K562 (cell line): Measurements from ENCODE around the gene USP50. TPM values are rescaled to one million over a fixed set of nuclear protein-coding genes. Genes with fewer than 3 reads are reported as not detected.

Experiments
- ARNT ChIP-seq, 2 experiments: fragments of 450-650 bp; IDR thresholded peaks; 2 replicates each; pipeline ENCODE4 v1.6.1; 2016; ENCODE audit warnings: mild to moderate bottlenecking in 1 of 2
- CBFA2T2 ChIP-seq: fragments of 450-650 bp; conservative IDR thresholded peaks from 2 replicates; pipeline ENCODE4 v1.6.1; 2017; ENCODE audit warnings: mild to moderate bottlenecking
- CBX5 ChIP-seq: IDR thresholded peaks from 2 replicates; pipeline ENCODE4 v1.6.1; 2014; ENCODE audit warnings: low read depth, borderline replicate concordance
- DIDO1 ChIP-seq: fragments of 450-650 bp; IDR thresholded peaks from 2 replicates; pipeline ENCODE4 v1.6.1; 2016; ENCODE audit warnings: low read depth, missing biosample characterization, missing genetic modification characterization
- ELF2 ChIP-seq: fragments of 250-450 bp; sonication (Bioruptor Pico); IDR thresholded peaks from 2 replicates; pipeline ENCODE4 v1.5.0; 2021; ENCODE audit warnings: mild to moderate bottlenecking
- KLF1 ChIP-seq: fragments of 450-650 bp; IDR thresholded peaks from 2 replicates; pipeline ENCODE4 v1.6.1; 2016; ENCODE audit warnings: missing genetic modification characterization, missing compliant biosample characterization
- PHB ChIP-seq: fragments of 250-450 bp; sonication (Bioruptor Pico); IDR thresholded peaks from 2 replicates; pipeline ENCODE4 v1.5.0; 2021
- PHB2 ChIP-seq: fragments of 450-650 bp; IDR thresholded peaks from 2 replicates; pipeline ENCODE4 v1.6.1; 2017; ENCODE audit warnings: low read depth
- POU5F1 ChIP-seq: fragments of 150-350 bp; IDR thresholded peaks from 2 replicates; pipeline ENCODE4 v1.6.1; 2014; ENCODE audit warnings: borderline replicate concordance, low read length, low read depth, mild to moderate bottlenecking; ENCODE audit not compliant: partially characterized antibody
- PRPF4 ChIP-seq: fragments of 200-400 bp; formaldehyde crosslinking; IDR thresholded peaks from one replicate; pipeline ENCODE4 v1.6.1; 2017; ENCODE audit warnings: low read length, low read depth, mild to moderate bottlenecking; ENCODE audit not compliant: insufficient read depth, poor library complexity, severe bottlenecking
- PURB ChIP-seq: sonication (generic); formaldehyde crosslinking; IDR thresholded peaks from 2 replicates; pipeline ENCODE4 v1.9.0; 2021; ENCODE audit warnings: low read depth, mild to moderate bottlenecking, missing genetic modification reagents
- SOX6 ChIP-seq: fragments of 450-650 bp; IDR thresholded peaks from 2 replicates; pipeline ENCODE4 v1.6.1; 2014; ENCODE audit warnings: mild to moderate bottlenecking
- TCFL5 ChIP-seq: fragments of 250-450 bp; sonication (Bioruptor Pico); conservative IDR thresholded peaks from 2 replicates; pipeline ENCODE4 v1.6.1; 2021; ENCODE audit warnings: mild to moderate bottlenecking, moderate library complexity, matching md5 sums
- ZEB2 ChIP-seq: fragments of 450-650 bp; IDR thresholded peaks from 2 replicates; pipeline ENCODE4 v1.6.1; 2016
- ZNF589 ChIP-seq: fragments of 200-800 bp; sonication (Bioruptor generic); IDR thresholded peaks from 2 replicates; pipeline ENCODE4 v1.6.1; 2016; ENCODE audit warnings: low read depth, missing genetic modification characterization, missing compliant biosample characterization
- ZNF668 ChIP-seq: fragments of 250-450 bp; sonication (Bioruptor Pico); IDR thresholded peaks from 2 replicates; pipeline ENCODE4 v1.8.0; 2022; ENCODE audit warnings: mild to moderate bottlenecking, inconsistent platforms
- ZNF830 ChIP-seq: fragments of 250-450 bp; sonication (Bioruptor Pico); IDR thresholded peaks from 2 replicates; pipeline ENCODE4 v1.5.0; 2021; ENCODE audit warnings: mild to moderate bottlenecking
- polyA plus RNA-seq, 8 experiments: library from polyadenylated mRNA; depleted of rRNA in 4 of 8; stranded (reverse) in 5 of 8; unstranded in 3 of 8; fragments of >200 nt; fragmentation: Nextera tagmentation in 2 of 8; fragmentation: Illumina TruSeq in 1 of 8; extraction: Ambion mirVana in 2 of 8; extraction: Trizol in 1 of 8; gene quantifications; 2 replicates each; pipeline versions ENCODE4 v1.2.1 to v1.2.3, GENCODE V29; 2011 to 2014; ENCODE audit warnings: inconsistent platforms in 1 of 8, missing spikeins in 1 of 8
- total RNA-seq, 7 experiments: library from RNA; depleted of rRNA in 6 of 7; stranded (reverse); fragments of >200 nt in 6 of 7; fragmentation: Illumina TruSeq in 2 of 7; extraction: Trizol in 2 of 7; gene quantifications; 2 replicates each; pipeline versions ENCODE4 v1.2.1 to v1.2.3, GENCODE V29; 2011 to 2021; ENCODE audit warnings: low replicate concordance in 1 of 7
- TF ChIP-seq, protein P1 (sequence below): IDR thresholded peaks from 2 replicates; pipeline ENCODE4 v1.6.1; 2014; ENCODE audit warnings: antibody characterized with exemption
- TF ChIP-seq, protein P2 (sequence below), 2 experiments: fragments of 450-650 bp in 1 of 2; sonication (generic) in 1 of 2; formaldehyde crosslinking in 1 of 2; IDR thresholded peaks in 1 of 2; conservative IDR thresholded peaks in 1 of 2; 2 replicates each; pipeline versions ENCODE4 v1.6.1 to v1.8.1; 2016 to 2023; ENCODE audit warnings: mild to moderate bottlenecking in 2 of 2, moderate library complexity in 2 of 2, inconsistent platforms in 1 of 2, missing genetic modification reagents in 1 of 2
- TF ChIP-seq, protein P3 (sequence below): fragments of 450-650 bp; IDR thresholded peaks from 2 replicates; pipeline ENCODE4 v1.6.1; 2018; ENCODE audit warnings: mild to moderate bottlenecking, low read depth; ENCODE audit not compliant: partially characterized antibody
- TF ChIP-seq, protein P4 (sequence below): fragments of 250-450 bp; sonication (Bioruptor Pico); IDR thresholded peaks from 2 replicates; pipeline ENCODE4 v1.5.0; 2021; ENCODE audit warnings: mild to moderate bottlenecking, moderate library complexity
- TF ChIP-seq, protein P5 (sequence below): sonication (generic); IDR thresholded peaks from 2 replicates; pipeline ENCODE4 v1.6.1; 2016

Gene USP50
- total and polyA plus RNA-seq, 9 of the 15 experiments (the other 6 are each of a cell fraction or from before 2014, with no cell fraction given), result not detected

DNA sequence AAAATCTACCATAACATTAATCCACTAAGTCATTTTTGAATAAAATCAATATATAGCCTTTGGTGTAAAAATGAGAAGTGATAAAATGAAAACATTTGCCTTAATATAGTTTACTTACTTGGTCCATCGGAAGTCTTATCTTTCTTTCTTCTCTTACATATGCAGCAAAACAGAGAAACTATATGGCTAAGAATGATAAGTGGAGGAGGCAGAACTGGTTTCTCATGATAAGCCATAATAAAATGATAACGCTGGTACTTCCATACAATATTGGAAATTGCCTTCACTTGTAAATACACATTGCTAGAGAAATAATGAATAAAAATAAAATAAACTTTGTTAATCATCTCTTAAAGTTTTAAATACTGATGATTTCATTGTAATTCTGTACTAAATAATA is 47.8 kb upstream of the USP50 start (continued):
- TF ChIP-seq CBFA2T2, result peak; percentile 91
- TF ChIP-seq, protein P1, sequence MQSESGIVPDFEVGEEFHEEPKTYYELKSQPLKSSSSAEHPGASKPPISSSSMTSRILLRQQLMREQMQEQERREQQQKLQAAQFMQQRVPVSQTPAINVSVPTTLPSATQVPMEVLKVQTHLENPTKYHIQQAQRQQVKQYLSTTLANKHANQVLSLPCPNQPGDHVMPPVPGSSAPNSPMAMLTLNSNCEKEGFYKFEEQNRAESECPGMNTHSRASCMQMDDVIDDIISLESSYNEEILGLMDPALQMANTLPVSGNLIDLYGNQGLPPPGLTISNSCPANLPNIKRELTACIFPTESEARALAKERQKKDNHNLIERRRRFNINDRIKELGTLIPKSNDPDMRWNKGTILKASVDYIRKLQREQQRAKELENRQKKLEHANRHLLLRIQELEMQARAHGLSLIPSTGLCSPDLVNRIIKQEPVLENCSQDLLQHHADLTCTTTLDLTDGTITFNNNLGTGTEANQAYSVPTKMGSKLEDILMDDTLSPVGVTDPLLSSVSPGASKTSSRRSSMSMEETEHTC, result no peak
- no peak for TF ChIP-seq ZNF589 (CRISPR knock-in tag)
- TF ChIP-seq ZEB2, result no peak
- no peak for TF ChIP-seq PHB (CRISPR knock-in tag)
- TF ChIP-seq ARNT (IDR thresholded peaks at IDR 0.05), result peak in 1 of 2 experiments; percentile 38; a peak in 2 of 4 replicates
- peak; percentile 76 for TF ChIP-seq SOX6
- TF ChIP-seq, protein P2, sequence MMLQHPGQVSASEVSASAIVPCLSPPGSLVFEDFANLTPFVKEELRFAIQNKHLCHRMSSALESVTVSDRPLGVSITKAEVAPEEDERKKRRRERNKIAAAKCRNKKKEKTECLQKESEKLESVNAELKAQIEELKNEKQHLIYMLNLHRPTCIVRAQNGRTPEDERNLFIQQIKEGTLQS (IDR thresholded peaks at IDR 0.05), result no peak
- TF ChIP-seq, protein P2 (CRISPR knock-in tag; conservative IDR thresholded peaks at IDR 0.05), result no peak
- TF ChIP-seq DIDO1 (tag), result no peak
- no peak for TF ChIP-seq PRPF4
- no peak for TF ChIP-seq ZNF668 (CRISPR knock-in tag)
- peak; percentile 69; the same call in 1 of the 2 replicates for TF ChIP-seq PHB2
- TF ChIP-seq, protein P3, sequence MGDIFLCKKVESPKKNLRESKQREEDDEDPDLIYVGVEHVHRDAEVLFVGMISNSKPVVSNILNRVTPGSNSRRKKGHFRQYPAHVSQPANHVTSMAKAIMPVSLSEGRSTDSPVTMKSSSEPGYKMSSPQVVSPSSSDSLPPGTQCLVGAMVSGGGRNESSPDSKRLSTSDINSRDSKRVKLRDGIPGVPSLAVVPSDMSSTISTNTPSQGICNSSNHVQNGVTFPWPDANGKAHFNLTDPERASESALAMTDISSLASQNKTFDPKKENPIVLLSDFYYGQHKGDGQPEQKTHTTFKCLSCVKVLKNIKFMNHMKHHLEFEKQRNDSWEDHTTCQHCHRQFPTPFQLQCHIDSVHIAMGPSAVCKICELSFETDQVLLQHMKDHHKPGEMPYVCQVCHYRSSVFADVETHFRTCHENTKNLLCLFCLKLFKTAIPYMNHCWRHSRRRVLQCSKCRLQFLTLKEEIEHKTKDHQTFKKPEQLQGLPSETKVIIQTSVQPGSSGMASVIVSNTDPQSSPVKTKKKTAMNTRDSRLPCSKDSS, result no peak
- TF ChIP-seq PURB (CRISPR knock-in tag), result no peak
- TF ChIP-seq CBX5, result no peak
- no peak for TF ChIP-seq ZNF830
- TF ChIP-seq TCFL5 (CRISPR knock-in tag), result no peak
- no peak for TF ChIP-seq KLF1 (tag)
- TF ChIP-seq ELF2, result no peak
- TF ChIP-seq POU5F1, result no peak
- TF ChIP-seq, protein P4, sequence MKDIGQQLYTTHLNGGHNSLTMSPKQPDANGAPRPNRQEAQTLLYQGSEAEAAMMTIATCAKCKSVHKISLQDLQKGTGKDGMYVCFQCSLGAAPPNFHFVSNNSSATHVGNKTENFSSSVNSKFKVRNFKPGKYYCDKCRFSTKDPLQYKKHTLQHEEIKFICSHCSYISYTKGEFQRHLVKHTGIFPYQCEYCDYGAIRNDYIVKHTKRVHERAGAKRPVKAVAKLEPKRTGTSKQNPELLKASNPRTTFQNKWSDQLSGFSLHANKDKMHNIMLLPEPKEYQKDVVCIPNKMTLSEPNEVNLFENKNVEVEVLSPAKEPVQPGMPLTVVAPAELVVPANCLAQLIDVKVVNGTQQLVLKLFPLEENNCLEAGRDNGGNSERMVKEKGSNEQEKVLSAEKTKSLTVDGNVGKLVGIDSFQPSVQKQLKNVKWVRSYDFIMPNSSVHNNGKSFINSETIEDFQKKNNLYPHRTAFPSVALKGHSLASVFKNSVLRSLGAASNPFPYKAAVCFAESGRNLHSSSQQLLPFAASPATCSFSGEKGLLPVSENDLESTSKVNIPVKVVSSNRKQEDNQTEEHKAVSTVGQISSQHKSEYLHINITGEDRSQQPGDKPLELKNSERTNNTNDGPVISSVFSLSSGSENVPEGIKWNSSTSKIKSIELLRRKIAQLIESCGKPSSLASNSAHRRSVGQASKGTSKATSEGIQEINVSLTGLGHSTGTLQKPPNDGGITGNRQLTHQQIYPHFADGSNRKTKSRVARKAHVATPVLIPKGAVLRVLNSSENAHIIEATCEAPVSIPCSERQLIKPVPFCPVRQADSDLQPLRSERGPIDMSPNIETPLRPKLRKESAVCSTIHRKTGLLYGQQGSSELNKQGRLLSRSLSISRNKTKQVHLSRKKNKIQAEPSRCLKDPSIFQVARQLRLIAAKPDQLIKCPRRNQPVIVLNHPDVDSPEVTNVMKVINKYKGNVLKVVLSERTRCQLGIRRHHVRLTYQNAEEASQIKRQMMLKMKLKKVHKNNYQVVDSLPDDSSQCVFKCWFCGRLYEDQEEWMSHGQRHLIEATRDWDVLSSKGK, result no peak
- TF ChIP-seq, protein P5, sequence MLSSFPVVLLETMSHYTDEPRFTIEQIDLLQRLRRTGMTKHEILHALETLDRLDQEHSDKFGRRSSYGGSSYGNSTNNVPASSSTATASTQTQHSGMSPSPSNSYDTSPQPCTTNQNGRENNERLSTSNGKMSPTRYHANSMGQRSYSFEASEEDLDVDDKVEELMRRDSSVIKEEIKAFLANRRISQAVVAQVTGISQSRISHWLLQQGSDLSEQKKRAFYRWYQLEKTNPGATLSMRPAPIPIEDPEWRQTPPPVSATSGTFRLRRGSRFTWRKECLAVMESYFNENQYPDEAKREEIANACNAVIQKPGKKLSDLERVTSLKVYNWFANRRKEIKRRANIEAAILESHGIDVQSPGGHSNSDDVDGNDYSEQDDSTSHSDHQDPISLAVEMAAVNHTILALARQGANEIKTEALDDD, result no peak
